Ovary (tissue), 9 donors: Measurements from ENCODE around the gene BNIP3. TPM values are rescaled to one million over a fixed set of nuclear protein-coding genes. Genes with fewer than 3 reads are reported as not detected.

ENCODE experiments used
- DNase-seq, 5 donors: peaks; one replicate each; pipeline ENCODE4 v3.0.0-alpha.2; 2019 to 2020
- H3K27ac ChIP-seq, 2 donors: fragments of 200-600 bp; one replicate each; pipeline versions ENCODE4 v1.5.1 to v1.8.0; 2019 to 2022
- H3K27me3 ChIP-seq: fragments of 200-600 bp; one replicate; pipeline ENCODE4 v1.8.0; 2022
- H3K36me3 ChIP-seq: fragments of 200-600 bp; sonication (generic); one replicate; pipeline ENCODE4 v1.5.1; 2019
- H3K4me1 ChIP-seq: one replicate; pipeline ENCODE4 v1.8.1; 2013; ENCODE audit warnings: mild to moderate bottlenecking, moderate library complexity; ENCODE audit not compliant: insufficient read depth
- H3K4me3 ChIP-seq: fragments of 200-600 bp; sonication (generic); one replicate; pipeline ENCODE4 v1.5.1; 2017
- H3K9me3 ChIP-seq, 2 donors: fragments of 200-600 bp in 1 of 2; sonication (generic) in 1 of 2; one replicate each; pipeline versions ENCODE4 v1.5.1 to v1.8.1; 2013 to 2019; ENCODE audit warnings: mild to moderate bottlenecking in 1 of 2, moderate library complexity in 1 of 2
- CTCF ChIP-seq, 3 donors: fragments of 450-650 bp in 2 of 3; fragments of 200-600 bp in 1 of 3; IDR thresholded peaks; one replicate each; pipeline versions ENCODE4 v1.5.1 to v1.8.0; 2016 to 2022; ENCODE audit warnings: antibody characterized with exemption in 3 of 3, mild to moderate bottlenecking in 1 of 3
- EP300 ChIP-seq: sonication (generic); formaldehyde crosslinking; IDR thresholded peaks from one replicate; pipeline ENCODE4 v1.6.1; 2017; ENCODE audit warnings: antibody characterized with exemption
- POLR2A ChIP-seq: fragments of 450-650 bp; IDR thresholded peaks from one replicate; pipeline ENCODE4 v1.6.1; 2017; ENCODE audit warnings: antibody characterized with exemption, mild to moderate bottlenecking, moderate library complexity
- WGBS, 3 donors: extraction: QIAGEN DNeasy Blood & Tissue Kit in 1 of 3; methylation state at CpG; one replicate each; pipeline versions ENCODE4 v1.1.5 to v1.1.7; 2013 to 2017; 5-methylcytosine and 5-hydroxymethylcytosine counted together
- intact Hi-C, 4 donors: fragments of 100-400 bp; cut with DNase I; formaldehyde crosslinking; loops; one replicate each; pipeline versions ENCODE4 v1.11.0 to v1.15.1; 2022 to 2023
- polyA plus RNA-seq, 2 donors: library from polyadenylated mRNA; stranded (reverse); fragments of 200-250 nt in 1 of 2; fragments of 350-450 nt in 1 of 2; fragmentation: Illumina TruSeq in 1 of 2; extraction: RNeasy Lipid Tissue Mini Kit (QIAGEN cat#74804) in 1 of 2; gene quantifications; one replicate each; pipeline ENCODE4 v1.2.3, GENCODE V29; 2013 to 2014
- total RNA-seq, 7 donors: library from RNA; depleted of rRNA in 2 of 7; stranded (reverse); fragments of >200 nt in 2 of 7; fragmentation: NEBNext Ultra II Directional in 3 of 7; extraction: Animal tissue kit (Norgen Biotek cat#: 25700) in 3 of 7; gene quantifications; one replicate each; pipeline versions ENCODE4 v1.1.0 to v1.2.4, GENCODE V29; 2016 to 2023
- donor health status: DM: no; HTN: no; CAD: no; lungs with moderate emphysema.
- donor health status: DM: no; HTN: no; CAD: no.
- donor health status: Bipolar disorder and iron deficiency.
- donor health status: DM: yes; HTN: yes; CAD: no.
- donor health status: DM: no; HTN: no; CAD: no.
- donor health status: DM: yes; HTN: yes; CAD: no.

The BNIP3 gene
- total and polyA plus RNA-seq, 9 donors: 39.8 to 166 (median 61.9) TPM

GRCh38 chr10:131943021-131943814 lies 38.5 kb downstream of the BNIP3 start:
- no peaks in the 10 kb centered on the region for H3K9me3 ChIP-seq
- 24 to 50% (median 38%) methylated on average over 11 of the region's 11 CpGs for WGBS, 3 donors
- intact Hi-C loops: loop anchor here in 1 of 4 donors (10.0 kb wide), 1 partner anchor 48 kb away; no protein-coding TSS in a partner anchor
- H3K4me3 ChIP-seq: no peak overlapping the region
- no peaks in the 10 kb centered on the region for H3K36me3 ChIP-seq
- H3K4me1 ChIP-seq: peaks cover 9% of the 10 kb centered on the region
- H3K27me3 ChIP-seq: no peaks in the 10 kb centered on the region
- peak overlapping the region in 1 of 2 donors; percentile 39 for H3K27ac ChIP-seq
- TF ChIP-seq CTCF (IDR thresholded peaks at IDR 0.05): peak in 1 of 3 donors; percentile 10
- TF ChIP-seq POLR2A: no peak
- no peak for TF ChIP-seq EP300
- DNase-seq: peak in 4 of 5 donors; percentile 48 to 68 (median 64)

GRCh38 chr10:131942455-131942854 lies 39.3 kb downstream of the BNIP3 start:
- TF ChIP-seq EP300 (no peak), CTCF (IDR thresholded peaks at IDR 0.05) (no peak), POLR2A (no peak)
- H3K36me3 ChIP-seq: no peaks in the 10 kb centered on the region
- peak overlapping the region in 1 of 2 donors; percentile 39 for H3K27ac ChIP-seq
- H3K4me1 ChIP-seq: peaks cover 9% of the 10 kb centered on the region
- H3K9me3 ChIP-seq: no peaks in the 10 kb centered on the region
- DNase-seq: no peak
- intact Hi-C loops: loop anchor here in 1 of 4 donors (10.0 kb wide), 1 partner anchor 48 kb away; no protein-coding TSS in a partner anchor
- H3K4me3 ChIP-seq: no peak overlapping the region
- H3K27me3 ChIP-seq: no peaks in the 10 kb centered on the region
- 92 to 97% (median 93%) methylated on average over 1 of the region's 1 CpG for WGBS, 3 donors

- WGBS, 3 donors: 95 to 97% (median 97%) methylated on average over 10 of the region's 10 CpGs
- H3K36me3 ChIP-seq: no peaks in the 10 kb centered on the region
- H3K27ac ChIP-seq: no peak overlapping the region
- no peak overlapping the region for H3K4me3 ChIP-seq
- TF ChIP-seq CTCF (IDR thresholded peaks at IDR 0.05) (no peak), POLR2A (no peak), EP300 (no peak)
- no peaks in the 10 kb centered on the region for H3K9me3 ChIP-seq
- intact Hi-C loops: no loop called here
- peak in 1 of 5 donors; percentile 7 for DNase-seq
- H3K4me1 ChIP-seq: peaks cover under 1% of the 10 kb centered on the region
- H3K27me3 ChIP-seq: no peaks in the 10 kb centered on the region
Measured at GRCh38 chr10:131938681-131939080, 43.0 kb downstream of the BNIP3 start.

- Histone ChIP-seq H3K27ac (no peak overlapping the region), H3K27me3 (no peaks in the 10 kb centered on the region), H3K4me1 (peaks cover 6% of the 10 kb centered on the region), H3K36me3 (no peaks in the 10 kb centered on the region), H3K4me3 (no peak overlapping the region), H3K9me3 (no peaks in the 10 kb centered on the region)
- DNase-seq: peak in 2 of 5 donors; percentile 8 to 28
- TF ChIP-seq EP300 (no peak), CTCF (IDR thresholded peaks at IDR 0.05) (no peak)
- intact Hi-C loops: no loop called here
- WGBS, 3 donors: 87 to 90% (median 88%) methylated on average over 20 of the region's 20 CpGs
Measured at GRCh38 chr10:131937836-131938235, 43.9 kb downstream of the BNIP3 start.
